Thyroid gland (tissue), 4 donors: ENCODE data around the gene ZNF480.
"Not testable (repeated sequence)": the region's sequence is repeated elsewhere in the genome, so short reads cannot be mapped to it uniquely, and the experiment has no call there.

Experiments
- CTCF ChIP-seq, 6 experiments: fragments of 200-600 bp in 3 of 6; fragments of 450-650 bp in 3 of 6; sonication (generic) in 3 of 6; IDR thresholded peaks; one replicate each; pipeline ENCODE4 v1.5.1; 2016 to 2019; ENCODE audit warnings: antibody characterized with exemption in 6 of 6, mild to moderate bottlenecking in 2 of 6, inconsistent platforms in 1 of 6, moderate library complexity in 1 of 6
- POLR2A ChIP-seq, 2 donors: fragments of 450-650 bp; IDR thresholded peaks; one replicate each; pipeline ENCODE4 v1.6.1; 2017; ENCODE audit warnings: antibody characterized with exemption in 2 of 2, mild to moderate bottlenecking in 2 of 2, moderate library complexity in 1 of 2

DNA sequence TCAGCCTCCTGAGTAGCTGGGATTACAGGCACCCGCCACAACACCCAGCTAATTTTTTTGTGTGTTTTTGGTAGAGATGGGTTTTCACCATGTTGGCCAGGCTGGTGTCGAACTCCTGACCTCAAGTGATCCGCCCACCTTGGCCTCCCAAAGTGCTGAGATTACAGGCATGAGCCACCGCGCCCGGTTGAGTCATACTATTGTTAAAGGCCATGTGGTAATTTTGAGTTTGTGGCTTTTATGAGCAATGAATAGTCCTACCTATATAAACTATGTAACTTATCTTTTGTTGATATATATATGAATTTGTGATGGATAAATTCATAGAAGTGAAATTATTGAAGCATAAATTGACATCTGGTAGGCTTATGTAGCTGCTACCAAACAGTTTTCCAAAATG, 31.4 kb upstream of the ZNF480 start:
- TF ChIP-seq CTCF, POLR2A (IDR thresholded peaks at IDR 0.05): not testable (repeated sequence)
